HTERT RPE-1 (cell line): Measurements from ENCODE around the gene CARD14.
"Not testable (repeated sequence)": the region's sequence is repeated elsewhere in the genome, so short reads cannot be mapped to it uniquely, and the experiment has no call there.

Experiments
- in situ Hi-C: fragments of 300-500 bp; cut with MboI; formaldehyde crosslinking; loops from 4 replicates; pipeline ENCODE4 v1.14.3; 2020; ENCODE audit warnings: low sequenced_read_pairs

Gene CARD14

DNA sequence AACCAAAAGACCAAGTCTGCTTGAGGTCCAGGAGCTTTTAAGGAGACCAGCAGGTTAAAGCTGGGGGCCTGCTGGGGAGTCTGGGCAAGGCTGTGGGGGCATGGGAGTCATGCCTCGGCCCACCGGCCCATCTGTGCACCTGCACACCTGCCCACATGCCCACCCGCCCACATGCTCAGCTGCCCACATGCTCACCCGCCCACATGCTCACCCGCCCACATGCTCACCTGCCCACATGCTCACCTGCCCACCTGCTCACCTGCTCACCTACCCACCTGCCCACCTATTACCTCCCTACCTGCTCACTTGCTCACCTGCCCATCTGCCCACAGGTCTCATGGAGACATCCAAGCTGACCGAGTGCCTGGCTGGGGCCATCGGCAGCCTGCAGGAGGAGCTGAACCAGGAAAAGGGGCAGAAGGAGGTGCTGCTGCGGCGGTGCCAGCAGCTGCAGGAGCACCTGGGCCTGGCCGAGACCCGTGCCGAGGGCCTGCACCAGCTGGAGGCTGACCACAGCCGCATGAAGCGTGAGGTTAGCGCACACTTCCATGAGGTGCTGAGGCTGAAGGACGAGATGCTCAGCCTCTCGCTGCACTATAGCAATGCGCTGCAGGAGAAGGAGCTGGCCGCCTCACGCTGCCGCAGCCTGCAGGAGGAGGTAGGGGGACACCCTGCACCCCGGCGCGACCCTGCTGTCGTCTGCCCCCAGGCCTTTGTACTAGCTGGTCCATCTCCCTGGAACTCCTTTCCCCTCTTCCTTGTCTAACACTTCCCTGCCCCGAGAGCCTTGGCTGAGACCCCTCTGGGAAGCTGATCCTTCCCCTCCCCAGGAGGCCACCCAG is 14.0 kb downstream of the CARD14 start:
- in situ Hi-C loops, result no loop called here

DNA sequence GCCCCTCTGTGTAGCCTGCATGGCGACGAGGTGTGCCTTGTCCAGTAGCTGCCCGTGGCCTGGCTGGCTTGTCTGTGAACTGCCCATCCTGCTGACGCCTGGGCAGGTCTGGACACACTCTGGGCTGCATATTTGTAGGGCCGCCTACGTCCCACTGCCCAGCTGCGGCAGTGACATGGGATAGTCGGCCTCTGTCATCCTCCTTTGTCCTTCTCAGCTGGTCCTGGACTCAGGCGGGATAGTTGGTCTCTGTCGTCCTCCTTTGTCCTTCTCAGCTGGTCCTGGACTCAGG is 14.5 kb downstream of the CARD14 start:
- in situ Hi-C loops, result no loop called here

DNA sequence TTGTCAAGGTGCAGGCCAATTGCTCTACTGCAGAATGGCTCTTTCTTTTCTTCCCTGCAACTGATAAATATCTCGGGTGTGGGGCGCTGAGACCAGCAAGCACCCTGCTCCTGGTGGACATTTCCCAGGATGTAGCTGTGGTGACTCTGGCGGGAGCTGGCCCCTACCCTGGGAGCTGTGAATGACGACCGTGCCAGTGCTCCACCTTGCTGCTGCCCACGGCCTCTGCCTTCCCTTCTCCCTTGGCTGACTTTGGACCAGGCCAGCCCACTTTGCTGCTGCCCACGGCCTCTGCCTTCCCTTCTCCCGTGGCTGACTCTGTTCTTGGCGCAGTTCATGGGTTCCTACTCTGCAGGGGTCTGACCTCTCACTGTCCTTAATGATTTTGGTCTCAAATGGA is 16.1 kb downstream of the CARD14 start:
- in situ Hi-C loops, result no loop called here

DNA sequence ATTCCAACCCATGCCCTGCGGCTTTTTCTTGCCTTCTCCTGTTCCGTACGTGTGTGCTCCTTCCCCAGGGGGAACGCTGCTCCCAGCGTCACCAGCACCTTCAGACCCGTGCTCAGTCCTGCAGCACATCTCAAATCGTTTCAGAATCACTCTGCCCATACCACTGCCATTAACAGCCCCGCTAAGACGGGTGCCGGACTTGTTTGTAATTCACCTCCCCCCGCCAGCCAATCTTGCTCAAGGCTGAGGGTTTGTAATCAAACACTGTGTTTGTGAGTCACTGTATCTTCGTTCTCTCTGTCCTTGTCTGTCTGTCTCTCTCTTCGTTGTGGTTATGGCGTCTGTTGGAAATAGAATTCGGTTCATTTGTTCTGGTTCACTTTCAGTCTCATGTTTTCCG is 17.3 kb downstream of the CARD14 start:
- in situ Hi-C loops, result no loop called here

DNA sequence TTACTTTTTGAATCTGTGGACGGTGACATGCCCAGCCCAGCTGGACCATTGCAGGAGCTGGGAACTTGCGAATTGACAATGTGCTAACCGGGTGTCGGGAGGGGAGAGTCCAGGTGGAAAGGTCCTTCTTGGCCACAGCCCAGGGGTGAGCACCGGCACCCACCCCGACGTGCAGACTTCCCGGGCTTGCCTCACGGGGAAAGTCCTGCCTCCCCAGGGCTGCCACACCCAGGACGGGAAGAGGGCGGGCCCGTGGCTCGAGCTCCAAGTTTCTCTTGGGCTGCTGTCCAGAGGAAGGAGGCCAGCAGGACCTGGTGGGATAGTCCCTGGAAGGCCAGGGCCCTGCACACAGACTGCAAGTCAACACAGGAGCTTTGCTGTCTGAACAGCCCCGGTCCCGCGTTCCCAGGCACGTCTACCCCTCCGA is 17.7 kb downstream of the CARD14 start:
- in situ Hi-C loops, result no loop called here

DNA sequence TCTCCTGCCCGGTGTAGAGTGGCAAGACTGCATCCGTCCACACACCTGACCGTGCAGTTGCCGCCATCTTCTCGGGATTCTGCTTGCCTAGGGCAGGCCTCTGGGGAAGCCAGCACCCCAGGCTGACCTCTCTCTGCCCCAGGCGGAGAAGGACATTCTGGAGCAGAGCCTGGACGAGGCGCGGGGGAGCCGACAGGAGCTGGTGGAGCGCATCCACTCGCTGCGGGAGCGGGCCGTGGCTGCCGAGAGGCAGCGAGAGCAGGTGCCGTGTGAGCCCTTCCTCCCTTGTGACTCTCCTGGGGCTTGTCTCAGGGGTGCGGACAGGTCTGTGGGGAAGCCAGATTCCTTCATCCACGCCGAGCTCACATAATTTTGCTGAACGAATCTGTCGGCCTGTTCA is 19.8 kb downstream of the CARD14 start:
- in situ Hi-C loops, result no loop called here

DNA sequence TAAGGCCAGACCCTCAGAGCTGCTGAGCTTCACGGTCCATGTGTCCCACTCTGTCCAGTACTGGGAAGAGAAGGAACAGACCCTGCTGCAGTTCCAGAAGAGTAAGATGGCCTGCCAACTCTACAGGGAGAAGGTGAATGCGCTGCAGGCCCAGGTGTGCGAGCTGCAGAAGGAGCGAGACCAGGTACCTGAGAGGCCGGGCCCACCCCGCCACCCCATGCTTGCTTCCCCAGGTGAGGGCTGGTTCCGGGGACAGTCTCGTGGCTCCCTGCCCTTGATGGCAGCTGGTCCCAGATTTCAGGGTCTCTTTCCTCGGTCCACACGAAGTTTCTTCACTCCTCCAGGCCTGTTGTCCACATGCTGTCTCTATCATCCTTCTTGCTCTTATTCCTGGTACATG is 20.9 kb downstream of the CARD14 start:
- in situ Hi-C loops, result no loop called here

DNA sequence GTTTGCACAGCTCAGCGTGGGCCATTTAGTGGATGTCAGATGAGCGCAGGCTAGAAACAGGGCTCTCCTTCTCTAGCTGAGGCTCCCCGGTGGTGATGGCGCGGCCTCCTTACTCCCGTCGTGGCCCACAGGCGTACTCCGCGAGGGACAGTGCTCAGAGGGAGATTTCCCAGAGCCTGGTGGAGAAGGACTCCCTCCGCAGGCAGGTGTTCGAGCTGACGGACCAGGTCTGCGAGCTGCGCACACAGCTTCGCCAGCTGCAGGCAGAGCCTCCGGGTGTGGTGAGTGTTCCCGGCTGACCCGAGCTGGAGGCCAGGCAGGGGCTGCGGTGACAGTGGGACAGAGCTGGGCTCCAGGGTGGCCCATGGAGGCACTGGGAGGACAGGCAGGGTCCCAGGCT is 21.4 kb downstream of the CARD14 start:
- in situ Hi-C loops, result no loop called here

DNA sequence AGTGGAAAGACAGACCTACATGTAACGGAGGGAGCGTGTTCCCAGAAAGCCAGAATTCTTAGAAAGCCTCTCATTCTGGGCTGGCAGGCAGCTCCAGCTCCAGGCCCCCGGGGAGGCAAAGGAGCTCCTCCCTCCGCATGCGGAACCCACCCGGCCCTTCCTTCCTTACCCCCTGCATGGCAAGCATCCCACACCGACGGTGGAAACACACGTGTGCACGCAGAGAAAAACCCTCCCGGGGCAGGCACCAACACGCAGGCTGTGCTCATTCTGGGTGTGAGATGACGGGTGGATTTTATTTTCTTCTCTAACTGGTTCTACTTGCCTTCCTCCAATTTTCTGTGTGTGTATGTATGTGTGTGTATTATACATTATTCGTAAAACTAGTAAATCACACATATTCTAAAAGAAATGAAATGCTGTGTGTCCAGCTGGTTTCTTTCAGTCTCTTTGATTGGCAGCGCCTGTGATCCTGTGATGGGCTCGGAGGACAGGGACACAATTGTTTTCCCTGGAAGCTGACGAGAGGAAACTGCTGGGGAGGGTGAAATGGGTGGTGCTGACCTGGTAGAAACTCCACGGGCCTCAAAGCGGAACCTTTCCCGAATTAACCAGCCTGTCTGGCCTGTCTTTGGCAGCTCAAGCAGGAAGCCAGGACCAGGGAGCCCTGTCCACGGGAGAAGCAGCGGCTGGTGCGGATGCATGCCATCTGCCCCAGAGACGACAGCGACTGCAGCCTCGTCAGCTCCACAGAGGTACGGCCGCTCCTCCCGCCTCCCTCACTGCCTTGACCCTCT is 22.2 kb downstream of the CARD14 start:
- in situ Hi-C loops, result no loop called here

DNA sequence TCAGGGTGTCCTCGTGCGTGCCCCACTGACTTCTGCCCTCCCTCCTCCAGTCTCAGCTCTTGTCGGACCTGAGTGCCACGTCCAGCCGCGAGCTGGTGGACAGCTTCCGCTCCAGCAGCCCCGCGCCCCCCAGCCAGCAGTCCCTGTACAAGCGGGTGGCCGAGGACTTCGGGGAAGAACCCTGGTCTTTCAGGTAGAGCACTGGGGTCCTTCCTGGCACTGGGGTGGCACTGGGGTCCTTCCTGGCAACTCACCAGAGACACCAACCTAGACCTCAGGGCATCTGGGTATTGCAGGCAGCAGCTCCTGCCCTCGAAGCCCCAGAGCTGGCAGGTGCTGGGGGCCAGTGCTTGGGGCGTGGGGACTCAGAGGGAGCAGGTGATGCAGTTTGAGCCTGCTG is 25.3 kb downstream of the CARD14 start:
- in situ Hi-C loops, result no loop called here

DNA sequence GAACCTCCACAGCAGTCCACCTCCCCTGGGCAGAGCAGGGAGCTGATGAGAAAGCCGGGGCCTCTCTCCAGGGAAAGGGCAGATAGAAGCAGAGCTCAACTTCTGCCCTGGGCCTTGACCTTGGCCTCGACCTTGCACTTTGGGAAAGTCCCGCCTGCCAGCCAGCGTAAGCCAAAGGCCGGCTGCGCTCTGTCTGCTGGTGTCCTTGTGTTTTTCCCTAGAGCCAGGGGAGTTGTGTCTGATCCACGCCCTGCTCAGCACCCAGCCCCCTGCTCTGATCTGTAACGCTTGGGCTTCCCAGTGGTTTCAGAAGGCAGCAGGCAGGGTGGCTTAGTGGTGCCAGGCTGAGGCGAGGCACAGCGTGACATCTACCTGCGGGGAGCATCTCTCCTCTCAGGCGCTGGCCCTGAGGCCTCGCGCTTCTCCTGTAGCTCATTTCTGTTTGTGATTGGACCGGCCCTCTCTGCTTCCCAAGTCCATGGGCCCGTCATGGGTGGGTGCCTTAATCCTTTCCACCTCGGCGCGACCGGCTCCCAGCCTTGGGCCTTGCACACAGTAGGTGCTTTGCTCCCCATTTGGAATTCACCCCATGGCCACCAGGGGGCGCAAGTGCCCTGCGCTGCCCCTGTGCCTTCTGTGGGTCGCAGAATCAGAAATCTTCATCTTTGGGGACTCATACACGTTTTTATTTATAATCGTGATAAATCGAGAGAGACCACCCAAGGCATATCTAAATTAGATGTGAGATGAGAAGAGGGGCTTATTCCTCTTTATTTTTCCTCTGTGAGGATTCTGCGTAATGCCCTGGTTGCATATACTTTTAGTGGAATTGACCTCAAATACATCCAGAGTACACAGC is 26.1 kb downstream of the CARD14 start:
- in situ Hi-C loops, result no loop called here

DNA sequence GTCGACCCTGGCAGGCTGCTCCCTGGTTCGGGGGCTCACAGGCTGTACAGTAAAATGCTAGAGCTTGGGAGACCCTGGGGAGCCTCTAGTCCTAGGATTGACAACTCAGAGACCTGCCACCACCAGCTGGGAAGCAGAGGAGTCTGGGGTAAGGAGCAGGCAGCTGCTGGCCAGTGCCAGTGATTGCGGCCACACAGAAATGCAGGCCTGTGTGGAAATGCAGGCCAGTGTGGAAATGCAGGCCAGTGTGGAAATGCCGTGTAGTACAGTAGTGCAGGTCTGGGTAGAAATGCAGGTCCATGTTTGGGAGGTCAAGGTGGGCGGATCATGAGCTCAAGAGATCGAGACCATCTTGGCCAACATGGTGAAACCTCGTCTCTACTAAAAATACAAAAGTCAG is 26.8 kb downstream of the CARD14 start:
- in situ Hi-C loops, result no loop called here

DNA sequence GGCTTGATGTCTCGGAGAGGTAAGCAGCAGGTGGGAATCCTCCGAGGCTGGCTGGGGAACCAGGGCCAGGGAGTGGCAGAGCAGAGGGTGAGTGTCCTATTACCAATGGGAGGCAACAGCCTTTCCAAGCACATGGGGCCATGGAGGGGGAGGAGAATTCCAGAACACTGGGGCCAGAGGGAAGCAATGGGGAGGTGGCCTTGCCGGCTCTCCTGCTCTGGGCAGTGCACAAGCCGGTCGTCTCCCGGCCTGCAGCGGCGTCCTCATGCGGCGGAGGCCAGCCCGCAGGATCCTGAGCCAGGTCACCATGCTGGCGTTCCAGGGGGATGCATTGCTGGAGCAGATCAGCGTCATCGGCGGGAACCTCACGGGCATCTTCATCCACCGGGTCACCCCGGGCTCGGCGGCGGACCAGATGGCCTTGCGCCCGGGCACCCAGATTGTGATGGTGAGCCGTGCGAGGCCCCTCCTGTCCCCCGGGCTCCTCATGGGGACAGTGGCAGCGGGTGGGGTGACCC is 28.4 kb downstream of the CARD14 start:
- in situ Hi-C loops, result no loop called here

DNA sequence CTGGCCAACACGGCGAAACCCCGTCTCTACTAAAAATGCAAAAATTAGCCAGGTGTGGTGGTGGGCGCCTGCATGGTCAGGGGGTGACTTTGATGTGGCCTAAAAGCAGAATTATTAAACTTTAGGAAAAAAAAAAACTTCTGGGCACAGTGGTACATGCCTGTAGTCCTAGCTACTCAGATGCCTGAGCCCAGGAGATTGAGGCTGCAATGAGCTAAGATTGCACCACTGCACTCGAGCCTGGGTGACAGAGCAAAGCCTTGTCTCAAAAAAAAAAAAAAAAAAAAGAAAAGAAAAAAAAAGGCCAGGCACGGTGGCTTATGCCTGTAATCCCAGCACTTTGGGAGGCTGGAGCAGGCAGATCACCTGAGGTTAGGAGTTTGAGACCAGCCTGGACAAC is 29.5 kb downstream of the CARD14 start:
- in situ Hi-C loops, result not testable (repeated sequence)

DNA sequence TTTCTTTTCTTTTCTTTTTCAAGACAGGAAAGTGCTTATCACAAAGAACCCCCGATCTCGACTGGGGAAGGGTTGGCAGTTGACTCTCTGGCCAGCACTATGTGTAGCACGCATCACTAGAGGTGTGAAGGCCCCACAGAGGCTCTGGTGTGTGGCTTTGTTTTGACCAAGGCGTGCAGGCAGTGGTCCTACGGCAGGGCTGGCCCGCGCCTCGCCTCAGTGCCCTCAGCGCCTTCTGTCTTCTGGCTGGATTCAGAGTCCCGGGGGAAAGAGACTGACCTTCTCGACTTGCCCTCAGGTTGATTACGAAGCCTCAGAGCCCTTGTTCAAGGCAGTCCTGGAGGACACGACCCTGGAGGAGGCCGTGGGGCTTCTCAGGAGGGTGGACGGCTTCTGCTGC is 31.6 kb downstream of the CARD14 start:
- in situ Hi-C loops, result no loop called here

DNA sequence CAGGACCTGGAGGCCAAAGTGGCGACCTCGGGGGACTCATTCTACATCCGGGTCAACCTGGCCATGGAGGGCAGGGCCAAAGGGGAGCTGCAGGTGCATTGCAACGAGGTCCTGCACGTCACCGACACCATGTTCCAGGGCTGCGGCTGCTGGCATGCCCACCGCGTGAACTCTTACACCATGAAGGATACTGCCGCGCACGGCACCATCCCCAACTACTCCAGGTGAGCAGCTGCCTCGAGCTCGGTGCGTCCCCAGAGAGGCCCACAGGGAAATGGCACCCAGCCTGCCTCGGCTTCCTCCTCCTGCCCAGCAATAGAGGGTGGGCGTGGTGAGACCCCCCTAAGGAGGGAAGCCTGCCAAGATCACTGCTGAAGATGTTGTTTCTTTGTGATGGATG is 32.4 kb downstream of the CARD14 start:
- in situ Hi-C loops, result no loop called here

DNA sequence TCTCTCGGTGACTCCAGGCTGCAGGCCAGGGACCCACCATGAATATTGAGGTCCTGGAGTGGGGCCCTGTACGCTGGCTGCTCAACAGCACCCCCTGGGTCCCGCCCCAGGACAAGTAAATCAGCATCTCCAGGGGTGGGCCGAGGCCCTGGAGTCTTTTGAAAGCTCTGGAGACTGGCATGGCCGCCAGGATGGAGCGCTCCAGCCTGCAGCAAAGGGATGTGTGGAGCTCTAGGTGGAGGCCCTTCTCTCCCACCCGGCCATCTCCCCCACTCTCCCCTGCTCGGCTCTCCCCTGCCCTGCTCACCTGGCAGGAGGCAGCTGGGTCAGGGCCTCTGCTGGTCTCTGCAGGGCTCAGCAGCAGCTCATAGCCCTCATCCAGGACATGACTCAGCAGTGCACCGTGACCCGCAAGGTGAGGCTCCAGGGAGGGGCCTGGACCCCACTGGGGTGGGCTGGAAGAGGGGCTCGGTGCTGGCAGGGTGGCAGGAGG is 33.7 kb downstream of the CARD14 start:
- in situ Hi-C loops, result no loop called here

DNA sequence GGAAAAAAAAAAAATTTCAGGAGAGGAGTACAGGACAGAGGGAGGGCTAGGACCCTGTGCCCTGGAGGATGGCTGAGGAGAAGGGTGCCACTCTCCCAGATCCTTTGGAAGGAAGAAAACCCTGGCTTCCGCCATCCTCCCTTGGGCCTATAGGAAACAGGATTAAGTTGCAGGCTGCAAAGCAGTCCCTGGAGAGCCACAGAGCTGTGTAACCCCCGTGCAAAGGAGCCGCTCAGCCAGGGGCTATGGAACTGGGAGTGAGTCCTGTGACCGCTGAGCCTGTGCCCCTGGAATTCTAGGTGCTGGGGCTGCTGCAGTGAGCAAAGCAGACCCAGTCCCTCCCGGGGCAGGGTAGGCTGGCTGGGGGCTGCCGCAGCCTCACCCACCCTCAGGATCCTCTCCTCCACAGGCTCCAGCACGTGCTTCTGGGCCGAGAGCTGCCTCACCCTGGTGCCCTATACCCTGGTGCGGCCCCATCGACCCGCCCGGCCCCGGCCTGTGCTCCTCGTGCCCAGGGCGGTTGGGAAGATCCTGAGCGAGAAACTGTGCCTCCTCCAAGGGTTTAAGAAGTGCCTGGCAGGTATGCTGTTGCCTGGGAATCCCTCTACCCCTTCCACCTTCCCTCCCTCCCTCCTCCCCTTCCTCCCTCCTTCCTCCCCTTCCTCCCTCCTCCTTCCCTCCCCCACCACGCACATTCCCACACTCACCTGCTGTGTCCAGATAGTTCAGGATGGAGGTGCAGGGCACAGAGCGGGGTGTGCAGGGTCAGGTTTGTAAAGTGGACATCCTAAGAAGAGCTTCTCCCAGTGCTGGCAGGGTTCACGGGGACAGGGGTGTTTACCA is 35.0 kb downstream of the CARD14 start:
- in situ Hi-C loops, result no loop called here

DNA sequence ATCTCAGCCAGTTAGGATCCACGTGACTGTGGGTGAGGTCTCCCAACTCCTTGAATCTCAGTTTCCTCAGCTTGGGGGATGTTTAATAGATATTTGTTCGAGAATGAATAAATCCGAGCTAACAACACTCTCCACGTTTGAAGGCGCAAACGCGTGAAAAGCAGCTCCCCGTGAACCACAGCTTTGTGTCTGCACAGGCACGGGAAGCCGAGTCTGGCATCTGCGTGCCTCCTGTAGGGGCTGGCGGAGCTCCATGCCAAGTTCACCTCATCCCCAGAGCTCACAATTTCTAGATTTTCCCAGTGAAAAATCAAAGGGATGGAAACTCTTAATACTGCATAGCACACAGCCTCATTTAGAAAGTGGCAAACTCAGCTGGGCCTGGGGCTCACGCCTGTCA is 36.0 kb downstream of the CARD14 start:
- in situ Hi-C loops, result no loop called here

DNA sequence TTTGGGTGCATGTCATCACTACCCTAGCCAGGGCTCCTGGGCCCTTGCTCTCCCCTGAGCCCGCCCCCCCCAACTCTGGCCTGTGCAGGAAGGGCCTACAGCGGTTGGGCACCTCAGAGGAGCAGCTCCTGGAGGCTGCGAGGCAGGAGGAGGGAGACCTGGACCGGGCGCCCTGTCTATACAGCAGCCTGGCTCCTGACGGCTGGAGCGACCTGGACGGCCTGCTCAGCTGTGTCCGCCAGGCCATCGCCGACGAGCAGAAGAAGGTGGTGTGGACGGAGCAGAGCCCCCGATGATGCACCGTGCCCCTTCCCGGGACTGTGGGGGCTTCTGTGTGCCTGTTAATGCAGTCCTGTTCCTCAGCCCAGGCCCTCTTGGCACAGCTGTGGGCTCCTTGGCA is 38.2 kb downstream of the CARD14 start:
- in situ Hi-C loops, result no loop called here
